SU-DHL-6 (cell line): ENCODE measurements around the gene PTGES3L.
"Not testable (repeated sequence)": the region's sequence is repeated elsewhere in the genome, so short reads cannot be mapped to it uniquely, and the experiment has no call there.

Experiments used
- H2AFZ ChIP-seq: fragments of 200-600 bp; sonication (generic); 2 replicates; pipeline ENCODE4 v1.6.1; 2014; ENCODE audit warnings: low read depth, mild to moderate bottlenecking, moderate library complexity, mixed read lengths, antibody characterized with exemption, low read length; ENCODE audit not compliant: severe bottlenecking
- H3F3A ChIP-seq: fragments of 200-600 bp; shearing (Covaris generic); 2 replicates; pipeline ENCODE4 v1.6.0; 2016; ENCODE audit warnings: antibody characterized with exemption, mild to moderate bottlenecking; ENCODE audit not compliant: insufficient read depth
- H3K27ac ChIP-seq: fragments of 200-600 bp; sonication (generic); 2 replicates; pipeline ENCODE4 v1.5.1; 2016; ENCODE audit warnings: low read depth, mild to moderate bottlenecking, low read length, moderate library complexity, mixed read lengths
- H3K27me3 ChIP-seq: fragments of 200-600 bp; sonication (generic), shearing (Covaris generic); 2 replicates; pipeline ENCODE4 v1.6.0; 2014; ENCODE audit warnings: mild to moderate bottlenecking, low read length
- H3K36me3 ChIP-seq: fragments of 200-600 bp; sonication (generic); 2 replicates; pipeline ENCODE4 v1.6.1; 2014; ENCODE audit warnings: mild to moderate bottlenecking, low read length, mixed read lengths
- H3K4me2 ChIP-seq: fragments of 300-600, 200-600 bp; shearing (Covaris generic), sonication (generic); 2 replicates; pipeline ENCODE4 v1.6.0; 2014; ENCODE audit warnings: low read length, low read depth, mild to moderate bottlenecking; ENCODE audit not compliant: poor library complexity, severe bottlenecking
- H3K4me3 ChIP-seq: fragments of 200-600 bp; sonication (generic); 2 replicates; pipeline ENCODE4 v1.5.1; 2014; ENCODE audit warnings: antibody characterized with exemption, low read length, mild to moderate bottlenecking, mixed read lengths; ENCODE audit not compliant: insufficient read depth, poor library complexity, severe bottlenecking
- H3K79me2 ChIP-seq: fragments of 200-600 bp; sonication (generic); 2 replicates; pipeline ENCODE4 v1.6.1; 2014; ENCODE audit warnings: mild to moderate bottlenecking, low read length, moderate library complexity; ENCODE audit not compliant: insufficient read depth
- H3K9ac ChIP-seq: fragments of 200-600 bp; sonication (generic); 2 replicates; pipeline ENCODE4 v1.7.0; 2014; ENCODE audit warnings: mild to moderate bottlenecking, low read length
- H3K9me2 ChIP-seq: fragments of 200-600 bp; sonication (generic); replicated peaks from 2 replicates; pipeline ENCODE4 v1.6.1; 2014; ENCODE audit warnings: low read length; ENCODE audit not compliant: insufficient read depth
- H3K9me3 ChIP-seq: fragments of 200-600 bp; sonication (generic); 2 replicates; pipeline ENCODE4 v1.6.1; 2014; ENCODE audit warnings: low read length, mixed read lengths; ENCODE audit not compliant: insufficient read depth
- H4K20me1 ChIP-seq: fragments of 200-600 bp; sonication (generic); 2 replicates; pipeline ENCODE4 v1.6.1; 2014; ENCODE audit warnings: low read depth, mild to moderate bottlenecking, antibody characterized with exemption, low read length, moderate library complexity, mixed read lengths
- EZH2phosphoT487 ChIP-seq: fragments of 200-600 bp; sonication (generic), shearing (Covaris generic); conservative IDR thresholded peaks from 2 replicates; pipeline ENCODE4 v1.6.1; 2018; ENCODE audit warnings: mild to moderate bottlenecking, antibody characterized with exemption, low read length, moderate library complexity, mixed read lengths
- TF ChIP-seq, protein P1 (sequence below): fragments of 200-600 bp; sonication (generic); IDR thresholded peaks from one replicate; pipeline ENCODE4 v1.5.1; 2017; ENCODE audit warnings: antibody characterized with exemption, mild to moderate bottlenecking, low read length, moderate library complexity; ENCODE audit not compliant: insufficient read depth, poor library complexity, severe bottlenecking

PTGES3L gene

DNA sequence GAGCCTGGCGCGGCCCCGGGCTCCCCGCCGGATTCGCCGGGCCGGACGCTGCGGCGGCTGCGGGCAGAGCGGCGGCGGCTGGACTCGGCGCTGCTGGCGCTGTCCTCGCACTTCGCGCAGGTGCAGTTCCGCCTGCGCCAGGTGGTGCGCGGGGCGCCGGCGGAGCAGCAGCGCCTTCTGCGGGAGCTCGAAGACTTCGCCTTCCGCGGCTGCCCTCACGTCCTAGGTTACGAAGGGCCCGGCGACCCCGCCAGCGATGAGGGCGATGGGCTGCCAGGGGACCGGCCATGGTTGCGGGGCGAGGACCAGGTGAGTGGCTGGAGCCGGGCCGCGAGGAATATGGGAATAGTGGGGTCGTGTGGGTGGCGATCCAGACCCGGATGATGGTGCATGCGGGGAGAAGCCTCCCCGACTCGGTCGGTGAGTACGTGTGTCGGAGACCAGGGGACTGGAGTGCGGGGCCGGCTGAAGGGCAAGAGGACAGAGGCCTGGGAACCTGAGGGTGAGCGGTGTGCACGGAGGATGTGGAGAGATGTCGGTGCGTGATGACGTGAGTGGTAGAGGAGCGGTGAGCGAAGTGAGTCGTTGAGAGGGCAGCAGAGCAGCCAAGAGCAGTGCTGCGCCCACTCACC is 1.0 kb upstream of the PTGES3L start:
- H3K9me2 ChIP-seq, result no peaks in the 10 kb centered on the region
- peak overlapping the region; percentile 55 for H2AFZ ChIP-seq
- TF ChIP-seq, protein P1, sequence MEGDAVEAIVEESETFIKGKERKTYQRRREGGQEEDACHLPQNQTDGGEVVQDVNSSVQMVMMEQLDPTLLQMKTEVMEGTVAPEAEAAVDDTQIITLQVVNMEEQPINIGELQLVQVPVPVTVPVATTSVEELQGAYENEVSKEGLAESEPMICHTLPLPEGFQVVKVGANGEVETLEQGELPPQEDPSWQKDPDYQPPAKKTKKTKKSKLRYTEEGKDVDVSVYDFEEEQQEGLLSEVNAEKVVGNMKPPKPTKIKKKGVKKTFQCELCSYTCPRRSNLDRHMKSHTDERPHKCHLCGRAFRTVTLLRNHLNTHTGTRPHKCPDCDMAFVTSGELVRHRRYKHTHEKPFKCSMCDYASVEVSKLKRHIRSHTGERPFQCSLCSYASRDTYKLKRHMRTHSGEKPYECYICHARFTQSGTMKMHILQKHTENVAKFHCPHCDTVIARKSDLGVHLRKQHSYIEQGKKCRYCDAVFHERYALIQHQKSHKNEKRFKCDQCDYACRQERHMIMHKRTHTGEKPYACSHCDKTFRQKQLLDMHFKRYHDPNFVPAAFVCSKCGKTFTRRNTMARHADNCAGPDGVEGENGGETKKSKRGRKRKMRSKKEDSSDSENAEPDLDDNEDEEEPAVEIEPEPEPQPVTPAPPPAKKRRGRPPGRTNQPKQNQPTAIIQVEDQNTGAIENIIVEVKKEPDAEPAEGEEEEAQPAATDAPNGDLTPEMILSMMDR, result no peak
- no peak for TF ChIP-seq EZH2phosphoT487
- peak overlapping the region; percentile 85 for H3K9ac ChIP-seq
- H3K36me3 ChIP-seq, result no peaks in the 10 kb centered on the region
- peaks cover 6% of the 10 kb centered on the region; the same call in 1 of the 2 replicates for H3F3A ChIP-seq
- no peaks in the 10 kb centered on the region for H3K27me3 ChIP-seq
- H3K27ac ChIP-seq, result peak overlapping the region; percentile 77
- H3K4me3 ChIP-seq, result peak overlapping the region; percentile 67
- H3K9me3 ChIP-seq, result no peaks in the 10 kb centered on the region
- H4K20me1 ChIP-seq, result no peaks in the 10 kb centered on the region
- peak overlapping the region; percentile 87 for H3K4me2 ChIP-seq
- peaks cover 16% of the 10 kb centered on the region; the same call in 1 of the 2 replicates for H3K79me2 ChIP-seq

DNA sequence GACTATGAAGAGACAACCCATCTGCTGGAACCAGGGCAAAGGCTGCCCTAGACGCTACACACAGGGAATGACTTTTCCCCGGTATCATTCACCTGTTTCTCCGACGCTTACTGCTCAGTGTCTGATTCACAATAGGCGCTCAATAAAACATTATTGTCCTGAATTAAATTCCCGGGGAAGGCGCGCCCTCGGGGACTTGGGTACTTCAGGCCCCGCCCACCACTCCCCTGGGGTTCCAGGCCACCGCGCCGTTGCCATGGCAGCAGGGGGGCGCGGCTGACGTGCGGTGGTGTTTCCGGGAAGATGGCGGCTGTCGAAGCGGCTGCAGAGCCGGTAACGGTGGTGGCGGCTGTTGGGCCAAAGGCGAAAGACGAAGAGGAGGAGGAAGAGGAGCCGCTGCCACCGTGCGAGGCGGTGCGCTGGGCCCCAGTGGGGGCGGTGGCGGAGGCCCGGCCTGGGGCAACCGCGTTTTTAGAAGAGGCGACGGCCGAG is 440 bp upstream of the PTGES3L start, which contains the start of gene RUNDC1:
TSS of gene RUNDC1 (plus strand) at position 292 of the 492 bp plus-strand sequence. CDS start at position 304, 12 bp downstream.
- H3K27me3 ChIP-seq, result no peaks in the 10 kb centered on the region
- H3K9ac ChIP-seq, result peak within 1 kb of the TSS; percentile 85
- peak within 1 kb of the TSS; percentile 77 for H3K27ac ChIP-seq
- peak within 1 kb of the TSS; percentile 67 for H3K4me3 ChIP-seq
- peaks cover 6% of the 10 kb centered on the region; the same call in 1 of the 2 replicates for H3F3A ChIP-seq
- H3K4me2 ChIP-seq, result peak within 1 kb of the TSS; percentile 87
- H3K9me2 ChIP-seq, result no peaks in the 10 kb centered on the region
- H4K20me1 ChIP-seq, result no peaks in the 10 kb centered on the region
- H3K9me3 ChIP-seq, result no peaks in the 10 kb centered on the region
- peaks cover 16% of the 10 kb centered on the region; the same call in 1 of the 2 replicates for H3K79me2 ChIP-seq
- no peaks in the 10 kb centered on the region for H3K36me3 ChIP-seq
- no peak for TF ChIP-seq EZH2phosphoT487
- TF ChIP-seq, protein P1, result no peak
- H2AFZ ChIP-seq, result peak within 1 kb of the TSS; percentile 67

DNA sequence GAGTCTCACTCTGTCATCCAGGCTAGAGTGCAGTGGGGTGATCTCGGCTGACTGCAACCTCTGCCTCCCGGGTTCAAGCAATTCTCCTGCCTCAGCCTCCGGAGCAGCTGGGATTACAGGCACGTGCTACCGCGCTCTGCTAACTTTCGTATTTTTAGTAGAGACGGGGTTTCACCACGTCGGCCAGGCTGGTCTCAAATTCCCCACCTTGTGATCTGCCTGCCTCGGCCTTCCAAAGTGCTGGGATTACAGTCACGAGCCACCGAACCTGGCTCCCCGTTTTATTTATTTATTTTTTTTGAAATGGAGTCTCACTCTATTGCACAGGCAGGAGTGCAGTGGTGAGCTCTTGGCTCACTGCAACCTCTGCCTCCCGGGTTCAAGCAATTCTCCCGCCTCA is 4.2 kb downstream of the PTGES3L start:
- H3K4me3 ChIP-seq, H3K9me3 ChIP-seq, H3K36me3 ChIP-seq, H3K4me2 ChIP-seq, H3K79me2 ChIP-seq, H3K27me3 ChIP-seq, H2AFZ ChIP-seq, H3K9me2 ChIP-seq, H3K27ac ChIP-seq, H3K9ac ChIP-seq, H3F3A ChIP-seq, H4K20me1 ChIP-seq: not testable (repeated sequence)

DNA sequence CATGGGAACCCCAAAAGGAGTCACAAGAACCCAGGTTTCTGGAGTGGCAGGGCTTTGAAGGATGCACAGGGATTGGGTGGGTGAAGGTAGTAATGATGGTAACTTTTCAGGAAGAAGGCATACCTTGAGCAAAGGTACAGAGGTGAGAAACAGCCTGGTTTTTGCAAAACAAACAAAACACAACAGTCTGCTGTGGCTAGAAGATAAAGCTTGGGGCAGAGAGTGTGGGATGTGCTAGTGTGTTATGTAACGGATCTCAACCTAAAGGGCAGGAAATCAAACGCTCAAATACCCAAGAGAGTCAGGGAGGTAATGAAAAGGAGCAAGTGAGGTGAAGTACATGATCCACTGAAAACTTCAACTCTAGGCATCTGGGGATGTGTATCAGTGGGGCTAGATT is 4.6 kb downstream of the PTGES3L start:
- Histone ChIP-seq H2AFZ (no peak overlapping the region), H3K4me2 (no peak overlapping the region), H3K79me2 (no peaks in the 10 kb centered on the region), H3K9ac (no peak overlapping the region), H3K4me3 (no peak overlapping the region), H3K27ac (no peak overlapping the region), H3K9me3 (no peaks in the 10 kb centered on the region), H3K9me2 (no peaks in the 10 kb centered on the region), H4K20me1 (no peaks in the 10 kb centered on the region), H3F3A (no peaks in the 10 kb centered on the region), H3K36me3 (no peaks in the 10 kb centered on the region), H3K27me3 (no peaks in the 10 kb centered on the region)
- TF ChIP-seq, protein P1, result no peak
- TF ChIP-seq EZH2phosphoT487, result no peak

DNA sequence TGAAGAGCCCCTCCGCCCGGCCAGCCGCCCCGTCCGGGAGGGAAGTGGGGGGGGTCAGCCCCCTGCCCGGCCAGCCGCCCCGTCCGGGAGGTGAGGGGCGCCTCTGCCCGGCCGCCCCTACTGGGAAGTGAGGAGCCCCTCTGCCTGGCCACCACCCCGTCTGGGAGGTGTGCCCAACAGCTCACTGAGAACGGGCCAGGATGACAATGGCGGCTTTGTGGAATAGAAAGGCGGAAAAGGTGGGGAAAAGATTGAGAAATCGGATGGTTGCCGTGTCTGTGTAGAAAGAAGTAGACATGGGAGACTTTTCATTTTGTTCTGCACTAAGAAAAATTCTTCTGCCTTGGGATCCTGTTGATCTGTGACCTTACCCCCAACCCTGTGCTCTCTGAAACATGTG is 6.6 kb downstream of the PTGES3L start:
- H4K20me1 ChIP-seq, H3K4me3 ChIP-seq, H3K27me3 ChIP-seq, H3K36me3 ChIP-seq, H3F3A ChIP-seq, H2AFZ ChIP-seq, H3K9me2 ChIP-seq, H3K9ac ChIP-seq, H3K4me2 ChIP-seq, H3K27ac ChIP-seq, H3K9me3 ChIP-seq, H3K79me2 ChIP-seq: not testable (repeated sequence)
